Subcutaneous abdominal adipose tissue (tissue), 5 donors: ENCODE measurements around the gene ACP4.

ENCODE experiments used
- H3K27ac ChIP-seq: one replicate; pipeline ENCODE4 v1.7.0; 2013; ENCODE audit warnings: low read depth, mild to moderate bottlenecking, inconsistent platforms, low read length, moderate library complexity
- H3K27me3 ChIP-seq, 5 donors: one replicate each; pipeline ENCODE4 v1.7.0; 2013; ENCODE audit warnings: low read length in 5 of 5, inconsistent platforms in 1 of 5; ENCODE audit not compliant: control insufficient read depth in 5 of 5, insufficient read depth in 4 of 5
- H3K36me3 ChIP-seq, 5 donors: one replicate each; pipeline ENCODE4 v1.7.0; 2013; ENCODE audit warnings: low read length in 5 of 5; ENCODE audit not compliant: control insufficient read depth in 5 of 5, insufficient read depth in 5 of 5
- H3K4me1 ChIP-seq, 5 donors: one replicate each; pipeline ENCODE4 v1.7.0; 2013; ENCODE audit warnings: low read length in 5 of 5, mild to moderate bottlenecking in 3 of 5, moderate library complexity in 1 of 5; ENCODE audit not compliant: control insufficient read depth in 5 of 5, insufficient read depth in 5 of 5
- H3K4me3 ChIP-seq, 5 donors: one replicate each; pipeline ENCODE4 v1.7.0; 2013; ENCODE audit warnings: low read length in 5 of 5, low read depth in 1 of 5
- H3K9ac ChIP-seq, 5 donors: one replicate each; pipeline ENCODE4 v1.7.0; 2013; ENCODE audit warnings: low read length in 5 of 5, mild to moderate bottlenecking in 4 of 5, moderate library complexity in 3 of 5
- H3K9me3 ChIP-seq, 5 donors: one replicate each; pipeline ENCODE4 v1.7.0; 2013; ENCODE audit warnings: low read length in 5 of 5; ENCODE audit not compliant: control insufficient read depth in 5 of 5
- donor health status: healthy.
- donor health status: healthy.
- donor health status: healthy.
- donor health status: healthy.
- donor health status: healthy.

Gene ACP4

GRCh38 chr19:50838239-50838638 lies 48.0 kb downstream of the ACP4 start:
- H3K4me1 ChIP-seq, result peaks cover 0 to 13% (median 11%) of the 10 kb centered on the region in 5 donors

GRCh38 chr19:50839712-50840655 lies 49.8 kb downstream of the ACP4 start:
- peaks cover 7 to 29% (median 20%) of the 10 kb centered on the region in 5 donors for H3K27me3 ChIP-seq
- H3K9me3 ChIP-seq, result peaks cover 0 to 21% (median 8%) of the 10 kb centered on the region in 5 donors
- H3K4me3 ChIP-seq, result no peak overlapping the region
- no peaks in the 10 kb centered on the region for H3K36me3 ChIP-seq
- H3K27ac ChIP-seq, result no peak overlapping the region
- H3K4me1 ChIP-seq, result peaks cover 0 to 13% (median 11%) of the 10 kb centered on the region in 5 donors
- no peak overlapping the region for H3K9ac ChIP-seq

More at GRCh38 chr19:50838239-50838638, 48.0 kb downstream of the ACP4 start:
- Histone ChIP-seq H3K9ac (no peak overlapping the region), H3K36me3 (no peaks in the 10 kb centered on the region), H3K4me3 (no peak overlapping the region), H3K27me3 (peaks cover 7 to 32% (median 27%) of the 10 kb centered on the region in 5 donors), H3K9me3 (peaks cover 0 to 8% (median 0%) of the 10 kb centered on the region in 5 donors), H3K27ac (no peak overlapping the region)

GRCh38 chr19:50842130-50842529 lies 51.9 kb downstream of the ACP4 start:
- H3K9me3 ChIP-seq, result peaks cover 0 to 21% (median 8%) of the 10 kb centered on the region in 5 donors
- H3K4me3 ChIP-seq, result no peak overlapping the region
- H3K27ac ChIP-seq, result no peak overlapping the region
- no peaks in the 10 kb centered on the region for H3K4me1 ChIP-seq
- no peak overlapping the region for H3K9ac ChIP-seq
- H3K27me3 ChIP-seq, result peaks cover 0 to 18% (median 6%) of the 10 kb centered on the region in 5 donors
- H3K36me3 ChIP-seq, result no peaks in the 10 kb centered on the region

- H3K27me3 ChIP-seq, result peaks cover 0 to 10% (median 1%) of the 10 kb centered on the region in 5 donors
- H3K36me3 ChIP-seq, result no peaks in the 10 kb centered on the region
- peaks cover 0 to 21% (median 8%) of the 10 kb centered on the region in 5 donors for H3K9me3 ChIP-seq
- no peak overlapping the region for H3K27ac ChIP-seq
- H3K4me1 ChIP-seq, result no peaks in the 10 kb centered on the region
- H3K9ac ChIP-seq, result no peak overlapping the region
- no peak overlapping the region for H3K4me3 ChIP-seq
Measured at GRCh38 chr19:50843205-50843604, 53.0 kb downstream of the ACP4 start.

- Histone ChIP-seq H3K4me3 (no peak overlapping the region), H3K36me3 (no peaks in the 10 kb centered on the region), H3K27ac (no peak overlapping the region), H3K27me3 (peaks cover 0 to 14% (median 1%) of the 10 kb centered on the region in 5 donors), H3K4me1 (no peaks in the 10 kb centered on the region), H3K9ac (no peak overlapping the region), H3K9me3 (peaks cover 0 to 21% (median 8%) of the 10 kb centered on the region in 5 donors)
Measured at GRCh38 chr19:50843701-50844221, 53.5 kb downstream of the ACP4 start.

GRCh38 chr19:50844296-50844935 lies 54.2 kb downstream of the ACP4 start:
- peaks cover 0 to 21% (median 8%) of the 10 kb centered on the region in 5 donors for H3K9me3 ChIP-seq
- H3K36me3 ChIP-seq, result no peaks in the 10 kb centered on the region
- H3K27ac ChIP-seq, result no peak overlapping the region
- peaks cover 0 to 17% (median 3%) of the 10 kb centered on the region in 5 donors for H3K27me3 ChIP-seq
- H3K4me3 ChIP-seq, result no peak overlapping the region
- no peaks in the 10 kb centered on the region for H3K4me1 ChIP-seq
- no peak overlapping the region for H3K9ac ChIP-seq
